H54 (cell line): ENCODE measurements around the gene CFAP100.
A peak's percentile ranks its signal among the peaks of the same experiment; 100 is the strongest.

Experiments
- DNase-seq: peaks from one replicate; pipeline ENCODE4 v3.0.0; 2011; ENCODE audit warnings: low spot score, mixed read lengths; ENCODE audit not compliant: insufficient read length
- FAIRE-seq: peaks from 3 replicates; lab custom pipeline; 2011; peaks lifted over from hg19 to GRCh38; lab: Jason Lieb, UNC
- POLR2A ChIP-seq: IDR thresholded peaks from 2 replicates; pipeline ENCODE4 v1.6.1; 2011; ENCODE audit warnings: low read depth, mild to moderate bottlenecking, low read length

The CFAP100 gene

GRCh38 chr3:126461450-126462070 lies 66.9 kb downstream of the CFAP100 start:
- no peak for TF ChIP-seq POLR2A
- no peak for DNase-seq
- FAIRE-seq: no peak

GRCh38 chr3:126463521-126463920 lies 68.8 kb downstream of the CFAP100 start:
- FAIRE-seq: no peak
- no peak for DNase-seq
- TF ChIP-seq POLR2A: no peak

GRCh38 chr3:126464093-126464492 lies 69.4 kb downstream of the CFAP100 start:
- no peak for FAIRE-seq
- no peak for DNase-seq
- TF ChIP-seq POLR2A: no peak

- DNase-seq (no peak), FAIRE-seq (no peak)
- TF ChIP-seq POLR2A: no peak
Measured at GRCh38 chr3:126464494-126464893, 69.8 kb downstream of the CFAP100 start.

- FAIRE-seq: no peak
- TF ChIP-seq POLR2A: no peak
- no peak for DNase-seq
Measured at GRCh38 chr3:126464997-126465396, 70.3 kb downstream of the CFAP100 start.

DNA sequence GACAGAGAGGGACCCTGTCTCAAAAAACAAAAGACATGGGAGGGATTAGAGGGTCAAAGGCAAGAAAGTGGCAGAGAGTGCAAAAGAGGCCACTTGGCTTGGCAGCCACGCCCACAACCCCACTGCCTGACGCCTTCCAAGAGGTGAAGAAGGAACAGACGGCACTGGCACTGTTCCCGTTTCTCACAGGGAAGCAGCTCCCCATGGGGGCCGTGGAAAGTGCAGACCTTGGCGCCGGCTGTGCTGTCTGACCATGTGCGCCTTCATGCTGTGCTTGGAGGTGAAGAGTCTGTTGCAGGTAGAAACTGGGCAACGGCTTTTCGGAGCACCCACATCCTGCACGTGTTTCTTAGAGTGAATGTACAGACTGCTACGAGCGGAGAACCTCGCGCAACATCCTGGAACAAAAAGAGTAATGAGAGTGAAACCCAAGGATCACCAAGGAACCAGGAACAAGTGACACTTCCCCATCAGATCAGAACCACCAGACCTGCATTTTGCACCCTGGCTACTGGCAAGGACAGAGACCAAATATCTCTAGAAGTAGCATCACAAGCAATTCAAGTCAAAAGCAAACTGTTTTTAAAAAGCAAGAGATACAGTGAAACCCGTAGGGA lies 71.3 kb downstream of the CFAP100 start:
- FAIRE-seq (no peak), DNase-seq (no peak)
- no peak for TF ChIP-seq POLR2A

DNA sequence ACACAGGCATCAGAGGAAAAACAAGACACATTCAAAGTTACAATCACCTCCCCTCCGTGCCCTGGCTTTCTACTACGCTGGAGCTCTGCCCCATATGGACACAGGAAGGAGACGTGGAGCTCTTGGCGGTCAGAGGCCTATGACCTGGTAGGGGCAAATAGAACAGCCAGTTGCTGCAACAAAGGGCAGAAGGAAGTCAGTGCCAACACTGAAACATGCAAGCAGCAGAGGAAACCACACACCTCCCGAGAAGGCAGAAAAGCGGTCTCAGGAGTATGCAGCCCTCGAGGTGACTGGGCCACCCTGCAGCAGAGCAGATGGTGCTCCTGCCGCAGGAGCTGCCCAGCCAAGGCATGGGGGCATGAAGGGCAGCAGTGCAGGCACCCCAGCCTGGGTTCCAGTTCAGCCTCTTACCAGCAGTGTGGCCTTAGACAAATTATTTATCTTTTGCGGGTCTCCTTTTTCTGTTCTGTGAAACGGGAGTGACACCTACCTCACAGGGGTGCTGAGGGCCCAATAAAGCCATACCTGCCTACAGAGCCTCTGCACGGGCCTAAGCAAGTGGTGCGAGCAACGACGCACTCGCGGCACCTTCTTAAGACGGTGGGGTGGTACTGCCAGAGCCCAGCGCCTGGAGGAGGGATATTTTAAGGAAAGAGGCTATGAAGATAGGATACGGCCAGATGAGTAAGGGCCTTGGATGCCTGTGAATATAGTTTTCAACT lies 72.3 kb downstream of the CFAP100 start:
- FAIRE-seq (no peak), DNase-seq (no peak)
- TF ChIP-seq POLR2A: no peak

DNA sequence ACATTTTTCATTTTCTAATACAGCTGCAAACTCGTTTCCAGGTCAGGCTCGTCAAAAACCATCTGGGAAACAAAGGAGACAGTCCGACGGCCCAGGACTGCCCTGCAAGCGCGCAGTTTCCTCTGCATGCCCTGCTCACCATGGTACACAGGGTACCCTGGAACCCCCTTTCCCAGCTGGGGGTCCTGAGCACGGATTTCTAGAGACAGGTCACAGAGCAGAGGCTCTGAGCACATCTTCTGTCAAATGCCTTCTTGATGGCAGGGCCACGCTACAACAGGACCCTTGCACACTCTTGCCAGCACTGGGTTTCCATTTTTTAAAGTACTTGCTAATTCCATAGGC lies 72.9 kb downstream of the CFAP100 start:
- no peak for TF ChIP-seq POLR2A
- FAIRE-seq (no peak), DNase-seq (no peak)

GRCh38 chr3:126468028-126468891 lies 73.6 kb downstream of the CFAP100 start:
- no peak for TF ChIP-seq POLR2A
- FAIRE-seq: no peak
- no peak for DNase-seq

DNA sequence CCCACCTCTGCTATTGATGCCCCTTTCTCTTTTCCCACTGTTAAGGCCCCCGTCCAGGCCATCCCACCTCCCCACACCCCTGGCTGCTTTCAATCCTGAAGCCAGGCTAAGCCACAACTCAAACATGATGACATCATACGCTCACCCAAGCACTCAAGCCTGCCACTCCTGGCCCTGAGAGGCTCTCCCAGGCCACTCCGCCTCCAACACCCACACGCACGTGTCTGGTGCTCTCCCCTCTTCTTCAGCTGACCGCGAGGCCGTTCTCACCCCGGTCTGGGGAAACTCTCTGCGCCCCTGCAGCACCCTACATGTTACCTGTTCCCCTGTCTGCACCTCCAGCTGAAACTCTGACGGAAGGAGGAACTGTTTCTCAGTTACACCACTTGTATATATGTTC lies 74.8 kb downstream of the CFAP100 start:
- FAIRE-seq (no peak), DNase-seq (no peak)
- no peak for TF ChIP-seq POLR2A

- TF ChIP-seq POLR2A: no peak
- DNase-seq (peak; percentile 68), FAIRE-seq (no peak)
Measured at GRCh38 chr3:126472277-126473006, 77.7 kb downstream of the CFAP100 start.

DNA sequence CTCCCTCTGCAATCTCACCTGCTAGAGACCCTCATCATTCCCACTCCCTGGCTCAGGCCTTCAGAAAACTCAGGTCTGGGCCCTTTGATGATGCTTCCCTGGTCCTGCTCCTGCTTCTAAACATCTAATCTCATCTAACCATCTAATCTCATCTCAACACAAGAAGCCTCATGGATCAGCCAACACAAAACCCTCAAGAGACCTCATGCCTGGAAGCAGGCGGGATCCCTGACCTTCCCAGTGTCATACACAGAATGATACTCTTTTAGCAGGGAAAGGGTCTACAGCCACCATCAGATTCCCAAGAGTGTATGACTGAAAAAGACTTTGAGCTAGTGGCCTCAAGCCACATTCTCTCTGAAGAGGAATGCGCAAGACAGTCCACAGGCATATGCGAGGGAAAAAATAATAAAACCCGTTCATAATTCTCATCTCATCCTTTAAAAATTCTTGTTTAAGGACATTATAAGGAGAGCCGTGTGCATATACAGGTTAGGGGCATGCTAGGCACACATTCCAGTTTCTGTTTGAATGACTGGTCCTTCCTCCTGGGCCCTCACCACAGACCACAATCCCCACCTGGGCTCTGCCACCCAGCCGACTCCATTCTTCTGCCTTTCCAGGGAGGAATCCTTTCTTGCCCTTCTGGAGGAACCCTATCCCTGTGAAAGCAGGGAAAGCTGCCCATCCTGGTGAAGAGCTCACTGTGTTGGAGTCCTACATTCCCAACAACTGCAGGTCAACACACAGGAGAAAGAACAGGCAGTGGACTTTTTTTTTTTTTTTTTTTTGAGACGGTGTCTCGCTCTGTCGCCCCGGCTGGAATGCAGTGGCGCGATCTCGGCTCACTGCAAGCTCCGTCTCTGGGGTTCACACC lies 78.8 kb downstream of the CFAP100 start:
- TF ChIP-seq POLR2A: no peak
- FAIRE-seq (no peak), DNase-seq (no peak)
